ENCODE measurements around the gene TH.
"Not testable (repeated sequence)": the region's sequence is repeated elsewhere in the genome, so short reads cannot be mapped to it uniquely, and the experiment has no call there.

The TH gene

DNA sequence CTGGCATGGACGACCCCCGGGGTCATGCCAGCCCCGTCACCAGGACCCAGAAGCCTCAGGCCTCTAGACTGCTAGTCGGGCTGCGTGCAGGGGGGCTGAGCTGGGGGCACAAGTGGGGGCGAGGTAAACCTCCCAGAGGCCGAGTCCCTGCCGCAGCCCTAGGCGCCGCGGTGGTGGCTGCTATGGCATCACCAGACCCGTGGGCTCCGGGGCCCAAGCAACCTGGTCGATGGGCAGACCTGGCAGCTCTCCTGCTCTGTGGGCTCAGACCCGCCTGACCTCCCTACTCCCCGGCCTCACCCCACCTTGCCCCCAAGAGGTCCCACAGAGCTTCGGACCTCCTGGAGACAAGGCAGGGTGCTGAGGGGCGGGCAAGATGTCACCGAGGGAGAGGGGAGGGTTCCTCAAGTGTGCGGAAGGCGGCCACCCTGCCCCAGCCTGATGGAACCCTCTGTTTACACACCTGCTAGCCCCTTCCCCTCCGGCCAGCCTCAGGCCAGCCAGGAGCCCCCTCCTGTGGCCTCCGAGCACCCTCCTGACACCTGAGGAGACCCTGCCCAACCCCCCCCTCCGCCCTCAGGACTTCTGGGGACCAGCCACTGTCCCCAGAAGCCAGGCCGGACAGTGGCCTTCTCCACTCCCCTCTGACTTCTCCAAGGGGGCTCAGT lies 41.8 kb downstream of the TH start:
- no peak for DNase-seq (ENCODE audit: low spot score)

- no peak for DNase-seq (ENCODE audit: low spot score)
Observed at GRCh38 chr11:2129308-2129698, 42.3 kb downstream of the TH start.

DNA sequence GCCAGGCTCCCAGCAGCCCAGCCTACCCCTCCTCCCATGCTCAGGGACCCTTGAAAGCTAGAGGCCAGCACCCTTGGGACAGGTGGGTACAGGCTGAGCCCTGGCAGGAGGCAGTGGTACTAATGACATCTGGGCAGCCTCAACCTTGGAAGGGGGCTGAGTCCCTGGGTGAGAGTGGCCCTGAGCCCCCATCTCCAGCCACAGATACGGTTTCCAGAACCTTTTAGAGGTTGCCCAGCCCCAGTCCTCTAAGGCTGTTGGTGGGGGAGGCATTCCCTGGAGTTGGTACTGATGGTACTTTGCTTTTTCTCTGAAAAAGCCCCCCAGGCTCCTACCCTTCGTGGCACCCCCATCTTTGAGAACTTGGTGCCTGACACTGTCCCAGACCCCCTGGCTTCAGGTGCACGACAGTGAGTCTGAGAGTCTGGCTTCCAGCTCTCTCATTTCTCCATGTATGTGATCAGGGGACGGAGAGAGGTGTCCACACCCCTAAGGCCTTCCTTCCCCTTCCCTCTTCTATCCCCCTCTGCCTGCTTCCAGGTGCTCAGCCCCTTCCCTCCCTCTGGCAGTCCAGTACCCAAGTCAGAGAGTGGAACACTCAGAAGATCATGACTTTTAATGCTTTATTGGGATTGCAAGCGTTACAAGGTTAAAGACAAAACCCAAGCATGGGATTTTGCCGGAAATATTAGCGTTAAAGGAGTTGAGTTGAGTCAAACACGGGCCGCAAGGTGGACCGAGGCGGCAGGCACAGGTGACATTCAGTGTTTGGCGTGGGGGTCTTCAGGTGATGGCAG lies 42.9 kb downstream of the TH start:
- no peak for DNase-seq (ENCODE audit: low spot score)

- DNase-seq (ENCODE audit: low spot score), result no peak
Observed at GRCh38 chr11:2128130-2128510, 43.5 kb downstream of the TH start.

GRCh38 chr11:2127482-2128129 lies 44.0 kb downstream of the TH start:
- no peak for DNase-seq (ENCODE audit: low spot score)

DNA sequence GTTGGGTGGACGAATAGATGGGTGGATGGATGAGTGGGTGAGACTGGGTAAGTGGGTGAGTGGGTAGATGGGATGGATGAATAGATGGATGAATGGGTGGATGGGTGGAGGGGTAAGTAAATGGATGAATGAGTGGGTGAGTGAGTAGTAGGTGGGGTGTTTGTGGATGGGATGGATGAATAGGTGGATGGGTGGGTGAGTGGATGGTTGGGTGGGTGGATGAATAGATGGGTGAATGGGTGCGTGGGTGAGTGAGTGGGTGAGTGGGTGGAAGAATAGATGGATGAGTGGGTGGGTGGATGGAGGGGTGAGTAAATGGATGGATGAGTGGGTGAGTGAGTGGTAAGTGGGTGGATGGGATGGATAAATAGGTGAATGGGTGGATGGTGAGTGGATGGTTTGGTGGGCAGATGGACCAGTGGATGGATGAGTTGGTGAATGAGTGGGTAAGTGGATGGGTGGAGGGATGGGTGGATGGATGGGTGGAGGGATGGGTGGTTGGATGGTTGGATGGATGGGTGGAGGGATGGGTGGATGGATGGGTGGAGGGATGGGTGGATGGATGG lies 45.0 kb downstream of the TH start:
- DNase-seq (ENCODE audit: low spot score), result no peak

GRCh38 chr11:2124736-2125484 lies 46.7 kb downstream of the TH start:
- not testable (repeated sequence) for DNase-seq (ENCODE audit: low spot score)

GRCh38 chr11:2123628-2123960 lies 48.0 kb downstream of the TH start:
- no peak for DNase-seq (ENCODE audit: low spot score)

GRCh38 chr11:2122907-2123627 lies 48.5 kb downstream of the TH start:
- no peak for DNase-seq (ENCODE audit: low spot score)

- DNase-seq (ENCODE audit: low spot score), result peak; percentile 87
Observed at GRCh38 chr11:2122222-2122906, 49.3 kb downstream of the TH start.

GRCh38 chr11:2121227-2122130 lies 50.1 kb downstream of the TH start:
- DNase-seq (ENCODE audit: low spot score), result no peak

GRCh38 chr11:2120359-2121100 lies 51.1 kb downstream of the TH start:
- peak; percentile 55 for DNase-seq (ENCODE audit: low spot score)

- DNase-seq (ENCODE audit: low spot score), result no peak
Observed at GRCh38 chr11:2118677-2119076, 52.9 kb downstream of the TH start.

- no peak for DNase-seq (ENCODE audit: low spot score)
Observed at GRCh38 chr11:2116680-2117079, 54.9 kb downstream of the TH start.

DNA sequence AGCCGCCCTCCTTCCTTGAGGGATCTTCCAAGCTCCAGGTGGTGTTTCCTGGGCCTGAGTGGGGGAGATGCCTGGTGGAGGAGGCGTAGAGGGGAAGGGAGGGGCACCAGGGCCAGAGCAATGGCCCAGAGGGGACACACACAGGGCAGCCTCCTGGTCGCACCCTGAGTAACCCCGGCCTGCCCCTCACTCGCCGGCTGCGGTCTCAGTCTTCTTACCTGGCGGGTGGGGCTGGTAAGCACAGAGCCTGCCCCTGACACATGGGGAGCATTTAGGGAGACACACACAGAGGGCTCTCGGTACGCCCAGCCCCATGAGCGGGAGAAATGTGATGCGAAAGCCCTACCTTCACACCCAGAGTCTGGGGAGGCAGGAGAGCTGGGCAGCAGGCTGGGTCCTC lies 56.3 kb downstream of the TH start:
- DNase-seq (ENCODE audit: low spot score), result no peak

GRCh38 chr11:2114430-2115241 lies 57.0 kb downstream of the TH start:
- no peak for DNase-seq (ENCODE audit: low spot score)
